Dermis microvascular lymphatic vessel endothelial cell (primary cell): ENCODE results near the gene ENO2. TPM values are rescaled to one million over a fixed set of nuclear protein-coding genes. Genes with fewer than 3 reads are reported as not detected.

Experiments
- DNase-seq, 2 donors: peaks; one replicate each; pipeline versions ENCODE4 v3.0.0 to v3.0.0-alpha.2; 2010; ENCODE audit warnings: low read depth in 2 of 2
- total RNA-seq: library from RNA; depleted of rRNA; stranded (reverse); fragments of >200 nt; gene quantifications from 2 replicates; pipeline ENCODE4 v1.2.1, GENCODE V29; 2014

ENO2 gene
- total RNA-seq, 1 donor from 2014 or later, result 1.0 TPM

- no peak for DNase-seq
Observed at GRCh38 chr12:6929466-6930452, 15.4 kb downstream of the ENO2 start.

GRCh38 chr12:6932766-6933165, 18.4 kb downstream of the ENO2 start:
- no peak for DNase-seq

GRCh38 chr12:6934110-6934509, 19.7 kb downstream of the ENO2 start:
- peak; percentile 32 to 76 for DNase-seq

- DNase-seq, result no peak
Observed at GRCh38 chr12:6935371-6936193, 21.2 kb downstream of the ENO2 start.

- DNase-seq, result no peak
Observed at GRCh38 chr12:6936194-6936635, 21.8 kb downstream of the ENO2 start.

- DNase-seq, result no peak
Observed at GRCh38 chr12:6936636-6937480, 22.5 kb downstream of the ENO2 start.

- peak; percentile 90 to 97 for DNase-seq
Observed at GRCh38 chr12:6937481-6938352, 23.3 kb downstream of the ENO2 start.

GRCh38 chr12:6938353-6939190, 24.2 kb downstream of the ENO2 start:
- no peak for DNase-seq

- no peak for DNase-seq
Observed at GRCh38 chr12:6939191-6939540, 24.8 kb downstream of the ENO2 start.

- DNase-seq, result no peak
Observed at GRCh38 chr12:6941267-6941666, 26.9 kb downstream of the ENO2 start.

GRCh38 chr12:6941782-6942181, 27.4 kb downstream of the ENO2 start:
- DNase-seq, result no peak

- no peak for DNase-seq
Observed at GRCh38 chr12:6942331-6942665, 27.9 kb downstream of the ENO2 start.

- peak; percentile 87 to 94 for DNase-seq
Observed at GRCh38 chr12:6943389-6943721, 29.0 kb downstream of the ENO2 start.

GRCh38 chr12:6943722-6944380, 29.5 kb downstream of the ENO2 start, which contains the start of the genes C12orf57 and RNU7-1:
Gene C12orf57 (plus strand): TSS chr12:6944022. CDS start chr12:6944122, 100 bp downstream.
Gene RNU7-1 (plus strand): TSS chr12:6943816.
- peak; percentile 87 for DNase-seq

- DNase-seq, result peak; percentile 75 to 91
Observed at GRCh38 chr12:6944381-6945186, 30.2 kb downstream of the ENO2 start.

- no peak for DNase-seq
Observed at GRCh38 chr12:6945613-6946012, 31.2 kb downstream of the ENO2 start.

- peak in 1 of 2 donors; percentile 45 for DNase-seq
Observed at GRCh38 chr12:6946033-6946919, 31.9 kb downstream of the ENO2 start.
